HG02884 (cell line): ENCODE data around the gene PLCL1.
"Not testable (repeated sequence)": the region's sequence is repeated elsewhere in the genome, so short reads cannot be mapped to it uniquely, and the experiment has no call there.

Experiments
- ATAC-seq: cut with Tn5 transposase; IDR thresholded peaks from one replicate; pipeline ENCODE4 v1.9.1; 2021; ENCODE audit warnings: mild to moderate bottlenecking, moderate library complexity; ENCODE audit not compliant: unreplicated experiment

PLCL1 gene

GRCh38 chr2:197992482-197993133 lies 188.2 kb downstream of the PLCL1 start:
- peak; percentile 82 for ATAC-seq

- no peak for ATAC-seq
These were observed 189.0 kb downstream of the PLCL1 start for GRCh38 chr2:197993363-197993762.

- no peak for ATAC-seq
These were observed 189.4 kb downstream of the PLCL1 start for GRCh38 chr2:197993830-197994229.

- ATAC-seq: no peak
These were observed 190.4 kb downstream of the PLCL1 start for GRCh38 chr2:197994751-197995150.

GRCh38 chr2:197996583-197996982 lies 192.2 kb downstream of the PLCL1 start:
- ATAC-seq: no peak

- no peak for ATAC-seq
These were observed 192.7 kb downstream of the PLCL1 start for GRCh38 chr2:197997083-197997541.

- no peak for ATAC-seq
These were observed 194.3 kb downstream of the PLCL1 start for GRCh38 chr2:197998702-197999101.

GRCh38 chr2:198000417-198000816 lies 196.0 kb downstream of the PLCL1 start:
- no peak for ATAC-seq

- no peak for ATAC-seq
These were observed 199.8 kb downstream of the PLCL1 start for GRCh38 chr2:198004173-198004572.

GRCh38 chr2:198004921-198005829 lies 200.8 kb downstream of the PLCL1 start:
- peak; percentile 76 for ATAC-seq

- ATAC-seq: no peak
These were observed 202.3 kb downstream of the PLCL1 start for GRCh38 chr2:198006733-198007132.

- ATAC-seq: no peak
These were observed 203.8 kb downstream of the PLCL1 start for GRCh38 chr2:198008230-198008629.

GRCh38 chr2:198012025-198012424 lies 207.6 kb downstream of the PLCL1 start:
- ATAC-seq: no peak

GRCh38 chr2:198016243-198016642 lies 211.8 kb downstream of the PLCL1 start:
- no peak for ATAC-seq

GRCh38 chr2:198017068-198017467 lies 212.7 kb downstream of the PLCL1 start:
- no peak for ATAC-seq

GRCh38 chr2:198028955-198029354 lies 224.6 kb downstream of the PLCL1 start:
- ATAC-seq: no peak

GRCh38 chr2:198029576-198029975 lies 225.2 kb downstream of the PLCL1 start:
- ATAC-seq: not testable (repeated sequence)

GRCh38 chr2:198033626-198034025 lies 229.2 kb downstream of the PLCL1 start:
- no peak for ATAC-seq

- ATAC-seq: peak; percentile 72
These were observed 231.9 kb downstream of the PLCL1 start for GRCh38 chr2:198036029-198036879.

- ATAC-seq: no peak
These were observed 236.4 kb downstream of the PLCL1 start for GRCh38 chr2:198040835-198041234.

- no peak for ATAC-seq
These were observed 237.8 kb downstream of the PLCL1 start for GRCh38 chr2:198042189-198042588.
